GM21447 (cell line): ENCODE results near the gene ARHGEF7.

Experiments used
- ATAC-seq: cut with Tn5 transposase; IDR thresholded peaks from one replicate; pipeline ENCODE4 v1.9.1; 2021; ENCODE audit not compliant: unreplicated experiment

The ARHGEF7 gene

GRCh38 chr13:111342721-111343120 lies 227.6 kb downstream of the ARHGEF7 start:
- ATAC-seq: no peak

GRCh38 chr13:111343186-111343805 lies 228.2 kb downstream of the ARHGEF7 start:
- ATAC-seq: no peak

- no peak for ATAC-seq
Observed at GRCh38 chr13:111344471-111345191, 229.5 kb downstream of the ARHGEF7 start.

- ATAC-seq: no peak
Observed at GRCh38 chr13:111345682-111346081, 230.6 kb downstream of the ARHGEF7 start.

GRCh38 chr13:111346101-111346680 lies 231.1 kb downstream of the ARHGEF7 start:
- no peak for ATAC-seq

GRCh38 chr13:111347438-111347837 lies 232.3 kb downstream of the ARHGEF7 start:
- no peak for ATAC-seq

- ATAC-seq: no peak
Observed at GRCh38 chr13:111353508-111353907, 238.4 kb downstream of the ARHGEF7 start.

- ATAC-seq: no peak
Observed at GRCh38 chr13:111354789-111355188, 239.7 kb downstream of the ARHGEF7 start.
